Activated naive CD4-positive, alpha-beta T cell treated with anti-CD3 and anti-CD28 coated beads, Interleukin-2, amount 50 U/mL, for 24 hours (primary cell): ENCODE measurements around the gene MOV10L1.
"Not testable (repeated sequence)": the region's sequence is repeated elsewhere in the genome, so short reads cannot be mapped to it uniquely, and the experiment has no call there.

ENCODE experiments used
- H3K27ac Mint-ChIP-seq: one replicate; pipeline ENCODE4 v1.8.0; 2021; ENCODE audit warnings: mild to moderate bottlenecking, mixed read lengths
- H3K27me3 Mint-ChIP-seq: one replicate; pipeline ENCODE4 v1.8.0; 2021; ENCODE audit warnings: mixed read lengths
- H3K36me3 Mint-ChIP-seq: one replicate; pipeline ENCODE4 v1.8.0; 2021; ENCODE audit warnings: mixed read lengths
- H3K4me1 Mint-ChIP-seq: one replicate; pipeline ENCODE4 v1.8.0; 2021; ENCODE audit warnings: mixed read lengths
- H3K4me3 Mint-ChIP-seq: one replicate; pipeline ENCODE4 v1.8.0; 2021; ENCODE audit warnings: mild to moderate bottlenecking, mixed read lengths
- H3K9me3 Mint-ChIP-seq: one replicate; pipeline ENCODE4 v1.8.0; 2021; ENCODE audit warnings: mixed read lengths

Gene MOV10L1

GRCh38 chr22:50167689-50168489 is 78.1 kb downstream of the MOV10L1 start:
- H3K27ac Mint-ChIP-seq, result peak overlapping the region; percentile 76
- H3K27me3 Mint-ChIP-seq, result peaks cover 18% of the 10 kb centered on the region
- peaks cover 13% of the 10 kb centered on the region for H3K4me1 Mint-ChIP-seq

GRCh38 chr22:50168490-50169180 is 78.8 kb downstream of the MOV10L1 start:
- Mint-ChIP-seq H3K4me1 (peaks cover 13% of the 10 kb centered on the region), H3K27ac (peak overlapping the region; percentile 82), H3K4me3 (peak overlapping the region; percentile 73), H3K27me3 (peaks cover 18% of the 10 kb centered on the region)
- not testable (repeated sequence) for H3K36me3 Mint-ChIP-seq, H3K9me3 Mint-ChIP-seq

More at GRCh38 chr22:50167689-50168489, 78.1 kb downstream of the MOV10L1 start:
- Mint-ChIP-seq H3K36me3 (no peaks in the 10 kb centered on the region), H3K9me3 (no peaks in the 10 kb centered on the region), H3K4me3 (peak overlapping the region; percentile 19)

DNA sequence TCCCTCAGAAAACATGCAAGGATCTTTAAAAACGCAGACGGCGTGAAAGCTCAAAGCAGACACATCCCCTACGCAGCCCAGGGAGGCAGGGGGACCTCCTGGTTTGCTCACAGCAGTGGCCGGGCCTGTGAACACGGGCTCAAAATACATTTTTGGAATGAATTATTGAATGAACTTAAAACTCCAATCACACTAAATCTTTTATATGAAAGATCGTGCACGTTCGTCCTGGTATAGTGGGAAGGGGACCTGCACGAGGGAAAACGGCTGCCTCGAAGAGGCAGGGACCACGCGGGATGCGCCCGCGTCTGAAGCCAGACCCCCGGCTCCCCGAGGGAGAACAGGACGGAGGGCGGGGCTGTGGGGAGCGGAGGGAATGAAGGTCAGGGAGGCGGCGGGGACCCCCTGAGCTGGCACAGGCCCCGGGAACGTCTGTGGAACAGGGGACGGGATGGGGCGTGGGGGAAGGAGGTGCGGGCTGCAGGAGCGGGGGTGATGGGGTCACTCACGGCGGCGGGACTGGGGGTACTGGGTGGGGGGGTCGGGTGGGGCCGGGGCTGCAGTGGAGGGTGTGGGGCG is 79.5 kb downstream of the MOV10L1 start:
- Mint-ChIP-seq H3K4me3 (peak overlapping the region; percentile 73), H3K27ac (peak overlapping the region; percentile 41), H3K27me3 (peaks cover 18% of the 10 kb centered on the region), H3K4me1 (peaks cover 13% of the 10 kb centered on the region), H3K36me3 (no peaks in the 10 kb centered on the region), H3K9me3 (no peaks in the 10 kb centered on the region)

DNA sequence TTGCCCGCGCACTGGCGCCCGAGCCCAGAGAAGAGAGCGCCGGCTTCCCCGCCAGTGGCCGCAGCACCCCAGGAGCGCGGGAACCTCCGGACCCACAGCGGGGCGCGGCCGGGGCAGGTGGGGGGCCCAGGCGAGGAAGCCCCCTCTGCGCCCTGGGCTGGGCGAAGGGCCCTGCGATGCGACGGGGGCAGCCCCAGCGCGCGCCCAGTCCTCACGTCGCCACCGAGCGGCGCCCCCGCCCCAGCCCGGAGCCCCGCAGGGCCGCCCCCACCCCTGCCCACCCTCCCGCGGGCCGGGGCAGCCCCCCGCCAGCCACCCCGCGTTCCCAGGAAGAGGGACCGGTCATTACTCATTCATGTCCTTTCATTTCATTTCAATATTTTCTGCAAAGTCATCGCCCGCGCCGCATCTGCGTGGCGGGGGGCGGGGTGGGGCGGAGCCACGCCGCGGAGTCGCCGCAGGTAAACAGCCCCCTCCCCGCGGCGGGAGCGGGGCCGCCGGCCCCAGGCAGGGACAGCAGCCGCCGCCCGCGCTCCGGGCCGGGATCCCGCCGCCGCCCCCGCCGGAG is 80.1 kb downstream of the MOV10L1 start:
- Mint-ChIP-seq H3K4me3 (peak overlapping the region; percentile 57), H3K9me3 (no peaks in the 10 kb centered on the region), H3K4me1 (peaks cover 13% of the 10 kb centered on the region), H3K27ac (no peak overlapping the region), H3K27me3 (peaks cover 18% of the 10 kb centered on the region), H3K36me3 (no peaks in the 10 kb centered on the region)

DNA sequence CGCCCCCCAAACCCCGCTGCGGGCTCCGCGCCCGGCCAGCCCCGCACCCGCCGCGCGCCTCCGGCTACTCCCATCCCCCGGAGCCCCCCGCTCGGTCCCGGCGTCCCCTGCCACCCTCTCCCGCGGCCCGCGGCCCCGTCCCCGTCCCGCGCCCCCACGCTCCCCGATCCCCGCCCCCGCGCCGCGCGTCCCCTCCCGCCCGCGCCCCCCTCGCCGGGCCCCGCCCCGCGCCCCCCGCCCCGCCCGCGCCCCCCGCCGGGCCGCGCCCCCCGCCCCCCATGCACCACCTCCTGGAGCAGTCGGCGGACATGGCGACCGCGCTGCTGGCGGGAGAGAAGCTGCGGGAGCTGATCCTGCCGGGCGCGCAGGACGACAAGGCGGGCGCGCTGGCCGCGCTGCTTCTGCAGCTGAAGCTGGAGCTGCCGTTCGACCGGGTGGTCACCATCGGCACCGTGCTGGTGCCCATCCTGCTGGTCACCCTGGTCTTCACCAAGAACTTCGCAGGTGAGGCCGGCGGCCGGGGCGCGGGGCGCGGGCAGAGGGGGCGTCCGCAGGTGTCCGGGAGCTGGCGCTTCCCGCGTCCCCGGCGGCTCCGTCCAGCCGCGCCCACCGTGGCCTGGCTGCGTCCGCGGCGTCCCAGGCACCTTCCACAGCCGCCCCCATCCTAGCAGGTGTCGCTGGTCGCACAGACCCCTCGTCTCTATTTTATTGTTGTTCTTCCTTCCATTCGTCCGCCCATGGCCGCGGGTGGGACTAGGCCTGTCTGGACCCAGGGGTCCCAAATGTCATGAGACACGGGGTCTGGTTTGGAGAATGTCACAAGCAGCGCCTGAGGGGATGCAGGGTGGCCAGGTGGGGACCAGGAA is 80.9 kb downstream of the MOV10L1 start, which contains the start of gene PANX2:
TSS of gene PANX2 (plus strand) at position 279 of the 866 bp plus-strand sequence. CDS start at position 279, 0 bp downstream.
- peaks cover 18% of the 10 kb centered on the region for H3K27me3 Mint-ChIP-seq
- no peaks in the 10 kb centered on the region for H3K9me3 Mint-ChIP-seq
- H3K4me3 Mint-ChIP-seq, result peak within 1 kb of the TSS; percentile 79
- peak within 1 kb of the TSS; percentile 55 for H3K27ac Mint-ChIP-seq
- H3K4me1 Mint-ChIP-seq, result peaks cover 13% of the 10 kb centered on the region
- H3K36me3 Mint-ChIP-seq, result no peaks in the 10 kb centered on the region

GRCh38 chr22:50171319-50171964 is 81.6 kb downstream of the MOV10L1 start:
- no peaks in the 10 kb centered on the region for H3K9me3 Mint-ChIP-seq
- peaks cover 18% of the 10 kb centered on the region for H3K27me3 Mint-ChIP-seq
- no peaks in the 10 kb centered on the region for H3K36me3 Mint-ChIP-seq
- peak overlapping the region; percentile 55 for H3K27ac Mint-ChIP-seq
- H3K4me3 Mint-ChIP-seq, result peak overlapping the region; percentile 79
- peaks cover 13% of the 10 kb centered on the region for H3K4me1 Mint-ChIP-seq

DNA sequence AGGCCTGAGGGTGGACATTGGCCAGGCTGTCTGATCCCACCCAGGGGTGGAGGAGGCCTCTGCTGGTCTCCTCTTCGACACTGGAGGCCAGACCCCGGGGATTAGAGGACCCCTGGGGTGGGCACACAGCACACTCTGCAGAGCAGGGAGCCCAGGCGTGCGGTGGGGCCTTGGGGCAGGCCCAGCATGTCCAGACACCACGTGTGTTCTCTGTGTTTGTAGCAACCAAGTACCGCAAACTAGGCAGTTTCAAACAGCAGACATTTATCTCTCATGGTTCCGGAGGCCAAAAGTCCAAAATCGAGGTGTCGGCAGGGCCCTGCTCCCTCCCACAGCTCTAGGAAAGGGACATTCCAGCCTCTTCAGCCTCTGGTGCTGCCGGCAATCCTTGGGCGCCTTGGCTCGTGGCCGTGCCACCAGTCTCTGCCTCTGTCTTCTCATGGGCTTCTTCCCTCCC is 82.2 kb downstream of the MOV10L1 start:
- Mint-ChIP-seq H3K27me3 (peaks cover 18% of the 10 kb centered on the region), H3K4me3 (no peak overlapping the region), H3K36me3 (no peaks in the 10 kb centered on the region), H3K27ac (peak overlapping the region; percentile 72), H3K9me3 (no peaks in the 10 kb centered on the region), H3K4me1 (peaks cover 13% of the 10 kb centered on the region)

DNA sequence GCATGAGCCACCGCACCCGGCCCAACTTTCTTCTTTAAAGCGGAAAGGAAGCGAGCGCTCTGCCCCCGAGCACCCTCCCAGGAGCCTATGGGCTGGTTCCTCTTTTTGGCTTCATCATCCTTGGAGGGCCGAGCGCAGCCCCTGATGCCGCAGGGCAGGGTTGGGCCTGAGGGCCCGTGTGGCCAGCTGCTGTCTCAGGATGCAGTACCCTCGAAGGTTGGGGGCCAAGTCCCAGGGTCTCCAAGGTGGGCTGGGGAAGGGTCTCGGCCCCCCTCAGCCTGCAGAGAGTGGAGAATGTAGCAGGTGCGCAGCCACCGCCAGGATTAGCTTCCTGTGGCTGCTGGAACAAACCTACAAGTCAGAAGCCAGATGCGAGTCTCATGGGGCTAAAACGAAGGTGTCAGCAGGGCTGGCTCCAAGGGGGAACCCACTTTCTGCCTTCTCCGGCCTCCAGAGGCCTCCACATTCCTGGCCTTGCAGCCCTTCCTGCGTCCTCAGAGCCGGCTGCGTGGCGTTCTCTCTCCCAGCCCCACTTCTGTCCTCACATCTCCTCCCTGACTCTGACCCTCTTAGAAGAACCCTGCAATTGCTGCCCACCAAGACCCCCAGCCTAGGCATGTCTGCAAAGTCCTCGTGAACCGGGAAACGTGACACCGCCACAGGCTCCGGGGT is 83.6 kb downstream of the MOV10L1 start:
- Mint-ChIP-seq H3K36me3 (no peaks in the 10 kb centered on the region), H3K4me3 (no peak overlapping the region), H3K9me3 (no peaks in the 10 kb centered on the region), H3K27me3 (peaks cover 13% of the 10 kb centered on the region), H3K27ac (no peak overlapping the region), H3K4me1 (peaks cover 9% of the 10 kb centered on the region)

DNA sequence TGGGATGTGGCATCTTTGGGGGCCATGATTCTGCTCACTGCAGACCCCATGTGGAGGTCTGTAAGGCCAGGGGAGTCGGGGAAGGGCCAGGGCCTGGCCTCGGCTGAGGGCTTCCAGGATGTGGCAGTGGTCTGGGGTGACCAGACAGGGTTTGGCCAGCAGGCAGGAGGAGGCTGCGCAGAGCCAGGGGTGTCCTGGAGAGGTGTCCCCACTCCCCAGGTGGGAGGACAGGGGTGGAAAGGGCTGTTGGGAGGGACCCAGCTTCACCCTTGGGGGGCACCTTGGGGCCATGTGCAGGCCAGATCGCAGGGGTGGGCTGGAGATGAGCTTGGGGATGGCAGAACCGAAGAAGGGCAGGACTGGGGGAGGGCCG is 84.2 kb downstream of the MOV10L1 start:
- Mint-ChIP-seq H3K4me1 (peaks cover 3% of the 10 kb centered on the region), H3K27ac (no peak overlapping the region), H3K4me3 (no peak overlapping the region), H3K9me3 (no peaks in the 10 kb centered on the region), H3K36me3 (no peaks in the 10 kb centered on the region), H3K27me3 (peaks cover 8% of the 10 kb centered on the region)

- no peaks in the 10 kb centered on the region for H3K9me3 Mint-ChIP-seq
- no peak overlapping the region for H3K27ac Mint-ChIP-seq
- H3K4me3 Mint-ChIP-seq, result no peak overlapping the region
- H3K36me3 Mint-ChIP-seq, result no peaks in the 10 kb centered on the region
- H3K27me3 Mint-ChIP-seq, result peaks cover 5% of the 10 kb centered on the region
- no peaks in the 10 kb centered on the region for H3K4me1 Mint-ChIP-seq
These were observed 84.8 kb downstream of the MOV10L1 start for GRCh38 chr22:50174382-50175190.

DNA sequence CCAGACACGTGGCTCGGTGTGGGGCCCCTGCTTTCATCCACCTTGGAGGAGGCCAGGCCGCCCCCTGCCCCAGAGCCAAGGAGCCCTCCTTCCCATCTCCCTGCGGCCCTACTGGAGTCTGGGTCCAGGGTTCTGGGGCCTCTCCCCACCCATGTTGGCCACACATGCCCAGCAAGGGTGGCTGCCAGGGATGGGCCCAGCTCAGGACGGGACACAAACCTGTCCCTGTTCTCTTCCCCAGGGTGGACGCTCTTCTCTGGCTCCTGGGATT is 85.3 kb downstream of the MOV10L1 start:
- H3K9me3 Mint-ChIP-seq, result no peaks in the 10 kb centered on the region
- H3K4me3 Mint-ChIP-seq, result no peak overlapping the region

DNA sequence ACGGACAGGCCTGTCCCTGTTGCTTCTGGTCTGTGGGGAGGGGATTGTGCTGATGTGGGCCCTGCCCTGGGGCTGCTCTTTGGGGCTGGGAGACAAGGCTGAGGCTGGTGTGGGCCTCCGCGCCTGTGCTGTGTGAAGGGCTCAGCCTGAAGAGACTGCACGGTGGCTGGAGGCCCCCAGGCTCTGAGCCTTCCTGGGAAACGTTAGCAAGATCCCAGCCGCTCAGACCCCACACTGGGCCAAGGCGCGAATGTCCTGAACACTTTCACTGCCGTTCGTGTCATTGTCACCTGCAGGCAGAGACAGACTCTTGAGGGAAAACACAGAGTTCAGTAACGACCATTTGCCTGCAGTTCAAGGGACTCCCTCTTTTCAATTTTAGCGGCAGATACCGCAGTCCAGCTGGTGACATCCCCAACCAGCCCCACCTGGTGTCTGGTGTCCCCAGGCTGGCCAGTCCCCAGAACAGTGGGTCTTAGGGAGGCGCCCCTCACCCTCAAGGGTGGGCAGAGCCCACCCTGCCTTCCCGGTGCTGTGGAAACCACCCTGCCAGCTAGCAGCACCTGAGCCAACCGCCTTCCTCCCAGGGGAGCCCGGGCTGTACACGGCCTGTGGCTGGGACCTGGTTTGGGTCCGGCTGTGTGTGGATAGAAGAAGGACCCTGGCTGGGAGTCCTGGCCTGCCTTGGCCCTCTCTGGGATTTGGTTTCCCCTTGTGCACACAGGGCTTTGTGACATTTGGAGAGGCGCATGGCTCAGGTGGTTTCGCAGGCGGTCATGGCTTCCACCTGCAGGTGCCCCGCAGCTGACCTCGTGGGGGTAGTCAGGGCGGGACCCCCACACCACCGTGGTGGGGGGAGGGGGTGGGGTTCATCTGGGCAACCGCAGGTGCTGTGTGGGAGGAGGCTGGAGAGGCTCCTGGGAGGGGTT is 86.4 kb downstream of the MOV10L1 start:
- Mint-ChIP-seq H3K36me3 (no peaks in the 10 kb centered on the region), H3K27ac (no peak overlapping the region), H3K27me3 (peaks cover 4% of the 10 kb centered on the region), H3K9me3 (no peaks in the 10 kb centered on the region), H3K4me3 (no peak overlapping the region), H3K4me1 (peaks cover 3% of the 10 kb centered on the region)

More for the DNA sequence above, 85.3 kb downstream of the MOV10L1 start:
- H3K4me1 Mint-ChIP-seq, result peaks cover 3% of the 10 kb centered on the region
- peaks cover 7% of the 10 kb centered on the region for H3K27me3 Mint-ChIP-seq
- no peaks in the 10 kb centered on the region for H3K36me3 Mint-ChIP-seq
- no peak overlapping the region for H3K27ac Mint-ChIP-seq
